Subcutaneous adipose tissue (tissue), 4 donors: ENCODE data around the gene LRRC34. TPM values are rescaled to one million over a fixed set of nuclear protein-coding genes. Genes with fewer than 3 reads are reported as not detected.

Experiments
- total RNA-seq, 4 donors: library from RNA; depleted of rRNA; stranded (reverse); fragments of >200 nt; gene quantifications; one replicate each; pipeline ENCODE4 v1.1.0, GENCODE V29; 2016
- TF ChIP-seq, protein P1 (sequence below): fragments of 450-650 bp; IDR thresholded peaks from one replicate; pipeline ENCODE4 v1.5.1; 2016; ENCODE audit warnings: low read depth, mild to moderate bottlenecking, control low read depth, antibody characterized with exemption, moderate library complexity

LRRC34 gene
- total RNA-seq, 4 donors from 2014 or later, result 4.2 to 13.2 (median 7.7) TPM

DNA sequence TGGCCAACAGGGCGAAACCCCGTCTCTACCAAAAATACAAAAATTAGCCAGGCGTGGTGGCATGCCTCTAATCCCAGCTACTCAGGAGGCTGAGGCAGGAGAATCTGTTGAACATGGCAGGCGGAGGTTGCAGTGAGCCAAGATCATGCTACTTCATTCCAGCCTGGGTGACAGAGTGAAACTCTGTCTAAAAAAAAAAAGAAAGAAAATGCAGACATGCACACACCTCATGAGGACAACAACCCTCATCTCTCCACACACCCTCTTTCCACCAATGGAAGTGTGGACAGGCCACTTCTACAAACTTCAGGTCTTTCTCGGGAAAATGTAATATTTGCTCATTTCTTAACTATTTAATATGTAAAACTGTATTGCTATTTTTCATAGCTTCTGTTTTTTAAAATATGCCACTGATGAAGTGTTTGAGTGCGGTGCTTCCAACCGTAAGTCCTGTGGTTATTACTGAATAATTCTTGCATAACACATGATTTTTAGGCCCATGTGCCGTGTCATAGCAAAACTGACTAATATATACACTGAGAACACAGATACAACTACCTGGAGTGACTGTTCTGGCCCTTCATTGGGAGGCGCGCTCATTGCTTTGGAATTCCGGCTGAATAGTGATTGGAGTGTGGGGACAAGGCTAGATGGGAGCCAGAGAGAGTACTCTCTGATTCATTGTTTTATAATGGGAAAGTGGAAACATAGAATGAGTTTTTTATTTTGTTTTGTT is 33.9 kb upstream of the LRRC34 start:
- TF ChIP-seq, protein P1, sequence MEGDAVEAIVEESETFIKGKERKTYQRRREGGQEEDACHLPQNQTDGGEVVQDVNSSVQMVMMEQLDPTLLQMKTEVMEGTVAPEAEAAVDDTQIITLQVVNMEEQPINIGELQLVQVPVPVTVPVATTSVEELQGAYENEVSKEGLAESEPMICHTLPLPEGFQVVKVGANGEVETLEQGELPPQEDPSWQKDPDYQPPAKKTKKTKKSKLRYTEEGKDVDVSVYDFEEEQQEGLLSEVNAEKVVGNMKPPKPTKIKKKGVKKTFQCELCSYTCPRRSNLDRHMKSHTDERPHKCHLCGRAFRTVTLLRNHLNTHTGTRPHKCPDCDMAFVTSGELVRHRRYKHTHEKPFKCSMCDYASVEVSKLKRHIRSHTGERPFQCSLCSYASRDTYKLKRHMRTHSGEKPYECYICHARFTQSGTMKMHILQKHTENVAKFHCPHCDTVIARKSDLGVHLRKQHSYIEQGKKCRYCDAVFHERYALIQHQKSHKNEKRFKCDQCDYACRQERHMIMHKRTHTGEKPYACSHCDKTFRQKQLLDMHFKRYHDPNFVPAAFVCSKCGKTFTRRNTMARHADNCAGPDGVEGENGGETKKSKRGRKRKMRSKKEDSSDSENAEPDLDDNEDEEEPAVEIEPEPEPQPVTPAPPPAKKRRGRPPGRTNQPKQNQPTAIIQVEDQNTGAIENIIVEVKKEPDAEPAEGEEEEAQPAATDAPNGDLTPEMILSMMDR, result no peak

DNA sequence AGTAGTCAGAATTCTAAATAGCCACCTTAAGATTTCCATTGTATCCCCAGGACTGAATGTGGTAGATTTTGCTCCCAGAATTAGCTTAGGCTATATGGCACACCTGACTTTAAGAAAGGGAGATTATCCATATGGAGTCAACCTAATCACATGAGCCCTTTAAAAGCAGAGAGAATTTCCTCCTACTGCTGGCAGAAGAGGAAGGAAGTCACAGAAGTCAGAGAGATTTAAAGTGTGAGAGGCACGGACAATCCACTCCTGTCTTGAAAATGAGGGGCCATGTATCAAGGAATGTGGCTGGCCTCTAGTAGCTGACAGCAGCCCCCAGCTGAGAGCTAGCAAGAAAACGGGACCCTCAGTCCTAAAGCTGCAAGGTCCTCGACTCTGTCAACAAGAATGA is 30.3 kb upstream of the LRRC34 start:
- TF ChIP-seq, protein P1, result no peak

DNA sequence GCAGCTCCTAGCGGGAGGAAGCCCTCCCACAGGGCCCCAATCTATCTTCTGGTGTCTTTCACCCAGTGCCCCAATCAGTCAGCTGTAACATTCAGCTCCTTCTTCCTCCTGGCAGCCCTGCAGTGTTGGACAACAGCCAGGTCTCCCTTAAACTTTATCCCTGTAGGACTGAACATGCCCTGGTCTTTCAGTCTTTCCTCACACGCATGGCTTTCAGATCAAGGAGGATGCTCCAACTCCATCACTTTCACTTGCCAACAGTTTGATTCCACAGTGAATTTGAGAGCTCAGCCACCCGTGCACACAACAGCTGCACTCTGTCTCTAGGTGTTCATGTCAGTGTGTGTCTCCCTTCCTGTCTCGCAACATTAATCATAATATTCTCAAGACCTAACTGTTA is 28.5 kb upstream of the LRRC34 start:
- TF ChIP-seq, protein P1, result no peak

DNA sequence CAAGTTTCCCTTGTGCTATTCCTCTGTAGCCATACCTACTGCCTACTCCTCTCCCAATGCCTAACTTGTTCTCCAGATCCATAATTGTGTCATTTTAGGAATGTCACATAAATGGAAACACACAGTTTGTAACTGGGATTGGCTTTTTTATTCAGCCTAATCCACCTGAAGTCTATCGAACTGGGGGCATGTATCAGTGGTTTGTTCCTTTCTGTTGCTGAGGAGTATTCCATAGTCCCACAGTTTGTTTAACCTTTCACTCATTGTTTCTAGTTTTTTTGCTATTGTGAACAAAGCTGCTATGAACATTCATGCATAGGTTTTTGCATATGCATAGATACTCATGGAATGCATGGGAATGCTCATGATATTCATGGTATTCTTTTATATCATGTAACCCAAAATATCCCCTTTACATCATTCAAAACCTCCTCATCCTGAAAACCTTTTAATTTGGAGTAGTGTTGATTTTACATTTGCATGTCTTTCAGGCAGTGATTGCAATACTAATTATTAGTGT is 25.9 kb upstream of the LRRC34 start:
- TF ChIP-seq, protein P1, result no peak

DNA sequence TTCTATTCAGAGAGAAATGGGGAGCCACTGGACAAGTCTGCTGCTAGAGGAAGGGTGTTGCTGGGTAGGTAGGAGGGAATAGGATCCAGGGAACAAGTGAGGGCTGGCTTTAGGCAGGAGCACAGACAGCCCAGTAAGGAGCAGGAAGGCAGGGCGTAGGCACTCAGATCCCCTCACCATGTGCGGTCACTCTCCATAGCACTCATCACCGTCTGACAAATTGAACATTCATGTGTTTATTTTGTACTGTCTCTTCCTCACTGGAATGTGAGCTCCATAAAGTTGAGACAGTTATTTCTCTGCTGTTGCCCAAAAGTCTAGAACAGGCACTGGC is 24.2 kb upstream of the LRRC34 start:
- TF ChIP-seq, protein P1, result no peak

DNA sequence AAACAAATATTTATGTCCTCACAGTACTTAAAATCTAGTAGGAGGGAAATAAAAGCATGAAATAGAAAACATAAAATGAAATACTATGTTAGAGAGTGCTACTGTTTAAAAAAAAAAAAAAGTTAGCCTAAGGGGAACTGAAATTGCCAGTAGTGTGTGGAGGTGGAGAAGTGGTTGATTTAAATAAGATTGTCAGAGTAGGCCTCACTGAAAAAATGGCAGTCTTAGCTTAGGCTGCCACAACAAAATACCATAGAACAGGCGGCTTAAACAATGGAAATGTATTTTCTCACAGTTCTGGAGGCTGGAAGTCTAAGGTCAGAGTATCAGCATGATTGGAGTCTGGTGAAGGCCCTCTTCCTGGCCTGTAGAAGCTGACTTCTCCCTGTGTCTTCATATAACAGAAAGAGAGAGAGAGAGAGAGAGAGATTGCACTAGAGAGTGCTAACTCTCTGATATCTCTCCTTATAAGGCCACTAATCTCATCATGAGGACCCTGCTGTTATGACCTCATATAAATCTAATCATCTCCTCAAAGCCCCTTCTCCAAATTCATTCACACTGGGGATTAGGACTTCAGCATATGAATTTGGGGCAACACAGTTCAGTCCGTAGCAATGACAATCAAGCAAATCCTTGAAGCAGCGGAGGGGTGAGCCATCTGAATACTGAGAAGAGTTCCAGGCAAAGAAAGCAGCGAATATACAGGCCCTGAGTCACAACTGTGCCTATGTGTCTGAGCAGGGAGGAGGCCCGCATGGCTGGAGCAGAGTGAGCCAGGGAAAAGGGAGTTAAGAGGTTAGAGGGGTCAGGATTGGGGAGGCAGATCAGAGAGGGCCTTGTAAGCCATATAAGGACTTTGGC is 23.6 kb upstream of the LRRC34 start:
- TF ChIP-seq, protein P1, result no peak

DNA sequence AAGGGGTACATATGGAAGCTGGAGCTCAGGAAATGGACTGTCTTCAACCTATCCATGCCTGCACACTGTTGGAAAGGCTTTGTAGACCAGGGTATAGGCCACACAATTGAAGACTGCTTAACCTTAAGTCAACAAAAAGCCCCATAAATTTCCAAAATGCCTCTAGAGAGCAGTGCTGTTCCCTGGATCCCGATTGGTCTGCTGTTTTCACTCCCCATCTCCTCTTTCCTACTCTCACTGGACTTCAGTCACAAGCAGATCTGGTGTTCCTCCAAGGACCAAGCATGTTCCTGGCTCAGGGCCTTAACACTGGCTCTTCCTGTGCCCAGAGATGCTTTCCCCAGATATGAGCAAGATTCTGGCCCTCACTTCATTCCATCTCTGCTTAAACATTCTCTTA is 22.8 kb upstream of the LRRC34 start:
- TF ChIP-seq, protein P1, result no peak
